ENCODE measurements around the gene HGS.

Gene HGS

DNA sequence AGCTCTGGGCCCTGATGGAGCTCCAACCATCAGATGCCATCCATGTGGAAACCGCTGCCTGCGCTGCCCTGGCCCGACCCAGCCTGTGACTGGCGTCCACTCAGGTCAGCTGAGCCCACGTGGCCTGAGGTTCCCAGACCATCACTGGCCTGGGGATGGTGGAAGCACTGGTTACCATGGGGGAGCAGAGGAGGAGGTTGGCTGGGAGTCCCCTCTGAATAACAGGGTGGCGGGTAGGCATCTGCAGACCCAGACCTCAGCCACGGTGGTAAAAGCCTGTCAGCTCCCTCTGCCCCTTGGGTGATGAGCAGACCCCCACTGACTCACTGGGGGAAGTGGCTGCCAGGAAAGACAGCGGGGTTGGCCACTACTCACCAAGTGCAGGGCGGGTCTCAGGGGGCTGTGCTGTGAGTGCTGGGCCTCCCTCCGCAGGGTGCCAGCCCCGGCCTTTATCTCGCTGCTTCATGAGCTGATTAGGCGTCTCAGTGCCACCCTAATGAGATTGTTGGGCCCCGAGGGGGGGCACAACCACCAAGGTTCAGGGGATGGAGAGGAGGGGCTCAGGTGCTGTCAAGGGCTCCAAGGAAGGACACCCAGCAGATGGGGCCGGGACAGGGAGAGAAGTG, 27.6 kb upstream of the HGS start, which contains the start of gene PDE6G:
PDE6G (minus strand) TSS at position 425 of the 626 bp plus-strand sequence. CDS start 3,237 bp downstream, outside the sequence.
- no peak for DNase-seq

DNA sequence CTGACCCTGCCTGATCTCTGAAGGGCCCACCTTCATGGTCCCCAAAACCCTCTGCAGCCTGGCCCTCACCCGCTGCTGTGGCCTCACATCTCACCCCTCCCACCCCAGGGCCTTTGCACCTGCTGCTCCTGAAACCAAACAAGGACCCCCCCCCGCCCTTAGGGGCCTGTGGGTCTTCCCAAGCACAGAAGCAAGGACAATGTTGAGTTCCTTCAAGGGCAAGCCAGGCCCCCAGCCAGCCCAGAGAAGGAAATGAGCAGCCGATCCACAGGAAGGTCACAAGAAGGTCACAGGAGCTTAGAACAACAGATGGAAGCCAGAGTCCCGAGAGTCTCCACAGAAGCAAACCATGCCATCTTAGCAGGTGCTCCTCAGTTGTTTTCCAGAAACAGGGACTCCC, 27.0 kb upstream of the HGS start:
- no peak for DNase-seq

DNA sequence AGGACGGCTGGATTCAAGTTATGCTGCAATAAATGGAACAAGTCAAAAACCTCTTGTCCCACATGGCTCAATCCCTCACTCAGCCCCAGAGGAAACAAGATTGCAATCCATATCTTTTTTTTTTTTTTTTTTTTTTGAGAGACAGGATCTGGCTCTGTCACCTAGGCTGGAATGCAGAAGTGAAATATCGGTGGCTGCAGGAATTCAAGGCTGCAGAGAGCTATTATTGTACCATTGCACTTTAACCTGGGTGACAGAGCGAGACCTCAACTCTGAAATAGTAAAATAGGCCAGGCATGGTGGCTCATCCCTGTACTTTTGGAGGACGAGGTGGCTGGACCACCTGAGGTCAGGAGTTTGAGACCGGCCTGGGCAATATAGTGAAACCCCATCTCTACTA, 24.8 kb upstream of the HGS start:
- DNase-seq: no peak

DNA sequence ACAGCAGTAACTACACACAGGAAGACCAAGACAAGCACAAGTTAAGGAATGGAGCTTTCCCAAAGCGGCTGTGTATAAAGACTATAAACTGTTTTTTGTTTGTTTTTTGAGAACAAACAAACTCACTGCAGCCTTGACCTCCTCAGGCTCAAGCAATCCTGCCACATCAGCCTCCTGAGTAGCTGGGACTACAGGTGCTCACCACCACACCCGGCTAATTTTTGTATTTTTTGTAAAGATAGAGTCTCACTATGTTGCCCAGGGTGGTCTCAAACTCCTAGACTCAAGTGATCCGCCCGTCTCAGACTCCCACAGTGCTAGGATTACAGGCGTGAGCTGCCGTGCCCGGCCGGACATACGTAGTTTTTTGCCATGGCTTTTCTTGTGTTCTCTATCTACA, 23.4 kb upstream of the HGS start:
- no peak for DNase-seq

DNA sequence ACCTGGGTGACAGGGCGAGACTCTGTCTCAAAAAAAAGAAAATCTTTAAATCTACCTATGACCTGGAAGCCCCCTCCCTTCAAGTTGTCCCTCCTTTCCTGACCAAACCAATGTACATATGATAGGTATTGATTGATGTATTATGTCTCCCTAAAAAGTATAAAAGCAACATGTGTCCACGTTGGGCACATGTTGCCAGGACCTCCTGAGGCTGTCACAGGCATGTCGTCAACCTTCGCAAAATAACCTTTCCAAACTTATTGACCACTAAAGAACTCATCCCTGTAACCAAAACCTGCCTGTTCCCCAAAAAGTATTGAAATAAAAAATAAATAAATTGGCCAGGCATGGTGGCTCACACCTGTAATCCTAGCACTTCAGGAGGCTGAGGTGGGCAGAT, 21.8 kb upstream of the HGS start:
- no peak for DNase-seq

DNA sequence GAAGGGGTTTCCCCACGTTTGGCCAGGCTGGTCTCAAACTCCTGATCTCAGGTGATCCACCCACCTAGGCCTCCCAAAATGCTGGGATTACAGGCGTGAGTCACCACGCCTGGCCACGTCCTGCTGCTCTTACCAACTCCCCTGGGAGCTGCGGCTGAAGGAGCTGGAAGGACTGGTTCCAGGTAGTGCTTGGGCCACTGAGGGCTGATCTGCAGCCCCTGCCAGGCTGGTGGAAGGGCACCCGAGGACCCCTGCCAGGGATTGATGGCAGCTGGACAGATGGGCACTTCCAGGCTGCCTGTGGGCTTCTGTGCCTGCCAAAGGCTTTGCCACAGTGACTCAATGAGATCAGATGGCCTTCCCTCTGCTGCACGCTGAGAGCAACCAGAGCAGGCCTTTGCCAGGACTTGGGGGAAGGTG, 19.8 kb upstream of the HGS start:
- DNase-seq: no peak

DNA sequence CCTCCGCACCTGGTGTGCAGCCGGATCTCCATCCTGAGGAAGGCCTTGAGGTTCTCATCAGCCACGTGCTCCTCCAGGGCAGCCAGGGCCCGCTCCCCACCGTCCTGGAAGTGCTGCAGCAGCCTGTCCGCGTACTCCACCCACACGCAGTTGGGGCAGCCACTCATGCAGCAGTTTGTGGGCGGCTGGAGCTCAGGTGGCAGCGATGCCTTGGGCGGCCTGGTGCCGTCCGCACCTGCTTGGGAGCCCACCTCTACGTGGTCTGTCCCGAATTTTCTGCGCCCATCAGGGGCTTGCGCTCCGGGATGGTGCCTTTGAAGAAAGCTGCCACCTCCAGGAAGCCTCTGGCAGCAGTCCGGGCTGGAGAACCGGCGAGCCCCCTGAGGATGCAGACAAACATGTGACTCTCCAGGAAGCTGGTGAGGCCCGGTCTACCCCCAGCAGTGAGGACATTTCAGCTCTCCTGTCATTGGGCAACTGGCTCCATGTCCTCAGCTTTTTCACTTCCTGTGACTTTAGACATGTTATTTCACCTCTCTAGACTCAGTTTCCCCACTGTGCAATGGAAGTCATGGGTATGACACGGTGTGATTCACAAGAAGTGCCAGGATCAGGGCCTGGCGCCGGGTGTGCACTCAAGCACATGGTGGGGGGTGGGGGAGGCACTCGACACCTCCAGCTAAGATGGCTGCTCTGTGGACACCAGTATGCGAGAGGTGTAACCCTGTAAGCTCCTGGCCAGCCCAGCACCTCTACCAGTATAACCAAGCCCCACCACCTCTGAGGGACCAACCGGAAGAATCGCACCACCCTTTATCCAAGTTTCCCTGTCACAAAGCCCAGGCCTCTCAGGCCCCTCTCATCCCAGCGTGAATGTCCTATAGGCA, 18.4 kb upstream of the HGS start:
- peak; percentile 44 for DNase-seq

DNA sequence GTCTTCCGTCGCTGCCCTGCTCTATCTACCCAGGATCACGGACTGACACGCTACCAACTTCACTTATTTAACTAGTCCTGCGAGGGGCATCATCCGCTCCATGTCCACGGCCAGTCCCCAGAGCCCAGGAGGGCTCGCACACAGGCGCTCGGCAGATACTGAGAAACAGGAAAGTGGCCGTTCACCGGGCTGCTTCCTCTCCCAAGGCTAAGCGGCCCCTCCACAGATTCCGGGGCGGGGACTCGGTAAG, 17.8 kb upstream of the HGS start:
- no peak for DNase-seq

DNA sequence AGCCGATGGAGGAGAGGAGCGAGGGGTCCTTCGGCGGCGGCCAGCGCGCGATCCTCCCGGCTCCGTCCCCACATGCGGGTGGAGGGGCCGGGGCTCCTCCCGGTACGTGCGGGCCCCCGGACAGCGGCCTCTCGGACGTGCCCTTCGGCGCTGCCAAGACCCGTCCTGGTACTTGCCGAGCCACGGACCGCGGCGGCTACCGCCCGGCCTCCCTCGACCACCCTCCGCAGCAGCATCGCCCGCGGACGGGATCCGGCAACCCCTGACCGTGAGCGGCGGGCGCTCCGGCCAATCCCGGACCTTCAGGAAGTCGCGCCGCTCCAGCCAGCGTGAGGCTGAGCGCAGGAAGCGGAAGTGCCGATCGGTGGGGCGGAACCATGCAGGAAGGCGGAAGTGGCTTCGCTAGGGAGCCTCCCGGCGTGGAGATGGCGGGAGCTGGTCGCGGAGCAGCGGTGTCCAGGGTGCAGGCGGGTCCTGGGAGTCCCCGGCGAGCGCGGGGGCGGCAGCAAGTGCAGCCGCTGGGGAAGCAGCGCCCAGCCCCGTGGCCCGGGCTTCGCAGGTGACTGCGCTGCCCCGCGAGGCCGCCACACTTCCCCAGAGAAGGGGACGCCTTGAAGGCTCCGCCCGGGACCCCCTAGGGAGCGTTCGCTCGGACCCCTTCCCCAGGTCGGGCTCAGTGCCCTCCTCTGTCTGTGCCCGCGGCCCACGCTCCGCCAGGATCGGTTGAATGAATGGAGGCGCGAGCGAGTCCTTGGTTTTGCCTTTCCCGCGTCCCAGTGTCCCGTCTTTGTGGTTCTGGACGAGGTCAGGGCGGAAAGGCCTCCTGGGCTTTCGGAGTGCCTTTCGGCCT, 17.2 kb upstream of the HGS start, which contains the start of the genes CCDC137 and OXLD1:
CCDC137 (plus strand) TSS at position 396 of the 850 bp plus-strand sequence; CDS start at position 426, 30 bp downstream.
OXLD1 (minus strand) TSS at position 264 of the 850 bp plus-strand sequence; CDS start at position 236, 28 bp downstream.
- DNase-seq: peak; percentile 91

DNA sequence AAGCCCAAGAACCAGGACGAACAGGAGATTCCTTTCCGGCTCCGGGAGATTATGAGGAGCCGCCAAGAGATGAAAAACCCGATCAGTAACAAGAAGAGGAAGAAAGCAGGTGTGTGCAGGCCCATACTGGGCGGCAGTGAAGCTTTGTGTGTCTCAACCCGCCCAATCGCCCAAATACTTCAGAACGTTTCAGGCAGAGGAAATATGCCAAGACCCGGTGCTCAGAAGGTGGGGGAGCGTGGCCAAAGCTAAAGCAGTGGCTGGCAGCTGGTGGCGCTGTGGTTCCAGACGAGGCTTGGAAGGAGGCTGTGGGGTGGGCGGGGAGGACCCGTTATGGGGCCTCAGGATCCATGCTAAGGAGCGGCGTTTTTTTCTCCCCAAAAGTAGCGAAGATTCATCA, 16.1 kb upstream of the HGS start:
- DNase-seq: no peak

DNA sequence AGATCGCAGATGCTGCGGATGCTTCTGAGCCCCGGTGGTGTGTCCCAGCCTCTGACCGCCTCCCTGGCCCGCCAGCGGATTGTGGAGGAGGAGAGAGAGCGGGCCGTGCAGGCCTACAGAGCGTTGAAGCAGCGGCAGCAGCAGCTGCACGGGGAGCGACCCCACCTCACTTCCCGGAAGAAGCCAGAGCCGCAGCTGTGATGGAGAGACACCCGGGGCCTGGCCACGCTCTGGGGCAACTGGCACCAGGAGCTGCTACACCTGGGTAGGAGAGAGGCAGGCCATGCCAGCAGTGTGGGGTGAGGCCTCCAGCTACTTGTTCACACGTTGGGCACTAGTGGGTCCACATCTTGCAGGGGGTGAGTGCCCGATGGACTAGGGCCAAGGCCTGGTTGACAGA, 11.3 kb upstream of the HGS start:
- DNase-seq: no peak

DNA sequence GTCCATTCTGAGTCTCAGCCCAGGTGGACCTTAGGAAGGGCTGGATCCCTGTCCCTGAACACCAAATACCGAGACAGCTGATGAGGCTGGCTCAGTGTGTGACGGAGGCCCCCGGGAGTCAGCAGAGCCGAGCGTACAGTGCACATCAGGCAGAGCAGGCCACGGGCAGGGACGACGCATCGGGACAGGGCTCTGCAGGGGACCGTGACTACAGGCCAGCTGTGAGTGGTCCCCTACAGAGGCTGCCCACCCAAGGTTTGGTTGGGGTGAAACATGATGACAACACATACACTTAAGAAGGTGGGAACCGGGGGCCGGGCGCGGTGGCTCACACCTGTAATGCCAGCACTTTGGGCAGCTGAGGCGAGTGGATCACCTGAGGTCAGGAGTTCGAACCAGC, 10.9 kb upstream of the HGS start:
- no peak for DNase-seq

DNA sequence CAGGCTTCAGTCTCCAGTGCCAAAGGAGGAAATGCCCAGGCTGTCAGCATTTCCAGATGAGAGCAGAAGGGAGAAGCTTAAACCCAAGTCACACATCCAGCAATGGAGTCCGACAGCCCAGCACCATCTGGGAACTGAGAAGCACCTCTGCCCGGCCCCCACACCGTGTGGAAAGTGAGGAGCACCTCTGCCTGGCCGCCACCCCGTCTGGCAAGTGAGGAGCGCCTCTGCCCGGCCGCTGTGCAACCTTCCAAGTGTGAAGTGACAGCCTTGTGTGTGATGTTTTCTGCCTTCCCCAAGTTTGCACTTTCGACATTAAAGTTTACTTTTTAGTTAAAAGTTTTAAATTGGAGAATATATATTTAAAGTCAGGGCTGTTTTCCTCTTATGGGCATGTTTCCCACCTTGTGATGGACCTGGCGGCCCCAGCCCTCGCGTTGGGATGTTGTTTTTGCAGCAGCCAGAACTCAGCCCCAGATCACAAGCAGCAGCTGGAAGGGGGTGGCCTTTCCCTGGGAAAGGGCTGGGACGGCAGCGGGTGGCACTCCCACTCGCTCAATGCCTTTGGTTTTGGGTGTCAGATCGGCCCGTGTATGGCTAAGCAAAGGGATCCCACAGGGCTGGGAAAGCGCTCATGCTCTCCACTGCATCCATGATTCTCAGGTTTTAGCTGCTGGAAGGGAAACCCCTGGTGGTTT, 10.1 kb upstream of the HGS start:
- DNase-seq: no peak

DNA sequence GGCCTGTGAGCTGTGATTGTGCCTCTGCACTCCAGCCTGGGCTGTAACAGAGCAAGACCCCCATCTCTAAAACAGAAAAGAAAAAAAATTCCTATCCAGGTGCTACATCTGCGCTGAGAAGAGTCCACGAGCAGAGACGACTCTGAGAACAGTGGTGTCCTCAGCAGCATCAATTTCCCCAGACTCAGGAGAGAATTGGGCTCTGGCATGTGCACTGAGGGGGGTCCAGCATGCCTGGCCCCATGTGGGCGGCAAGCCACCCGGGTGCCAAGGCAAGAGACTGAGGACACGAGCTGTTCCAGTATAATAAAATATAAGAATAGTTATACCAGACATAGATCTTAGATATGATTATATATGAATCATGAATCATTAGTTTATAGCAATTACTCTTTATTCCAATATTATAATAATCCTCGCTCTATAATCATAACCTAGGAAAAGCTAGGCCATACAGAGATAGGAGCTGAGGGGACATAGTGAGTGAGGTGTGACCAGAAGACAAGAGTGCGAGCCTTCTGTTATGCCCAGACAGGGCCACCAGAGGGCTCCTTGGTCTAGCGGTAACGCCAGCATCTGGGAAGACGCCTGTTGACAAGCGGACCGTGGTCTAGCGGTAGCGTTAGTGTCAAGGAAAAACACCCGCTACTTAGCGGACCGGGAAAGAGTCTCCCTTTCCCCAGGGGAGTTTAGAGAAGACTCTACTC, 8.1 kb upstream of the HGS start:
- DNase-seq: peak; percentile 28

DNA sequence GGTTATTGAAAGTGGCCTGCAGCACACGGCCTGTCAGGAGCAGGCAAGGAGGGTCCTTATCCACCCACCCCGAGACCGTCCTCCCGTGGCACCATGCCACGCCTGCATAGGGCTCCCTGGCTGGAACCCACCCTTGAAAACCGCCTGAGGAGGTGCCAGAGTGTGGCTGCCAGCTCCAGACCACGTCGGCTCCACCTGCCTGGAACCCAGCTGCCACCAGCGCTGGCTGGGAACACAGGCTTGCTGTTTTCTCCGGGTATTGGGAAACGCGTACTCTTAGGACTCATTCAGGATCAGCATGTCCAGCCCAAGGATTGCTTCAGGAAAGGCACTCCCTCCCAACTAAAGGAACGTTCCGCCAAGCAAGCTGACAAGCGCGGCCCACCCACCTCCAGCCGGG, 6.9 kb upstream of the HGS start:
- DNase-seq: no peak

DNA sequence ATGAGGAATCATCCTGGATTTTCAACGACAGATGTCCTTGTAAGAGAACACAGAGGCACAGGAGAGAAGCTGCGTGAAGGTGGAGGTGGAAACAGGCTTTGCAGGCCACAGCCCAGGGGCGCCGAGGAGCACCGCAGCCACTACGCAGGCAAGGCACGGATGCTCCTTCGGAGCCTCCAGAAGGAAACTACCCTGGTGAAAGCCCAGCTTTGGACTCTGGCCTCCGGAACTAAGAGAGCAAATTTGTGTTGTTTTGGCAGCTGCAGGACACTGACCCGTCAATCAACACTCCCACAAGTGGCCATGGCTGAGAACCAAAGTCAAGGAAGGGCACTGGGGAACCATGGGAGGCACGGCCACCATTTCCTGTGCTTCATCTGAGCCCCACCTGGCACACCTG, 3.7 kb upstream of the HGS start:
- no peak for DNase-seq

DNA sequence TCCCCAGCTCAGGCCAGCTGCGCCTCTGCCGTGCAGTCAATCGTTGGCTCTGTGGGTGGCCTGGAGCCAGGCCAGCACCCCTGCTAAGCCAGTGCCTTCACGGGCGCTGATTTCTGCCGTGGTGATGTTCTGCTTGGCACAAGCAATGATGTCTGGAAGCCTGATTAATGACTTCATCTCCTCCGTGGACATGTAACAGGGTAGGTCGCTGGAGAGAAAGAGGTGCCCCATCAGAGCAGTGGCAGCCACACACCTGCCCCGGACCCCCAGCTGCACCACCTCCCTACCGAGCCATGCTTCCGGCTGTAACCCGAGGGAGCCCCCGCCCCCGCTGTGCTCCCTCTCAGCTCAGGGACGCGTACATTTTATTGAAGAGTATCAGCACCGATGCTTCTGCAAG, 2.1 kb upstream of the HGS start:
- DNase-seq: no peak

DNA sequence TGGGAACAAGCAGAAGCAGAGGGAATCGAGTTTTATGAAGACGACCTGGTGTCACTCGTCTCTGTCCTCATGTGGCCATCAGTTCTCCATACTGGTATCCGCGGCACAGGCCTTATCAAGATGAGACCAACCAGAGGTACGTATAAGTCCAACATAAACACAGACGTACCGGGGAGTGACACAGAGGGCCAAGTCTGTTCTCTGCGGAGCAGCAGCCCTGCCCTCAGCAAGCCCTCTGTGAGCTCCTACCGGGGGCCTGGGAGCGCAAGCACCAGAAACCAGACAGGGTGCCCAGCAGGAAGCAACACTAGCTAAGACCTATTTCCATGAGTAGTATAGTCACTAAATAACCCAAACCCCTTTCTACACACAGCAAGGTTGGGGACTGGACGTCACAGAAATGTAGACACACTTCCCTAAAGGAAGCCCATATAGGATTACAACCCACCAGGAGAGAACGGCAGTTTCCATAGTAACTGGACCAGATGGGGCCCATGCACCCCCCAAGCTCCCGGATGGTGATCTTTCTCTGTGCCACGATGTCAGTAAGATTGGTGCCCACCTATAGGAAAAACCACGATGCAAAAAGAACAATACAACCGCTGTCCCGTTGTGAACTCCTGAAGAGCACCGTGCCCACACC, 1.1 kb upstream of the HGS start:
- no peak for DNase-seq

DNA sequence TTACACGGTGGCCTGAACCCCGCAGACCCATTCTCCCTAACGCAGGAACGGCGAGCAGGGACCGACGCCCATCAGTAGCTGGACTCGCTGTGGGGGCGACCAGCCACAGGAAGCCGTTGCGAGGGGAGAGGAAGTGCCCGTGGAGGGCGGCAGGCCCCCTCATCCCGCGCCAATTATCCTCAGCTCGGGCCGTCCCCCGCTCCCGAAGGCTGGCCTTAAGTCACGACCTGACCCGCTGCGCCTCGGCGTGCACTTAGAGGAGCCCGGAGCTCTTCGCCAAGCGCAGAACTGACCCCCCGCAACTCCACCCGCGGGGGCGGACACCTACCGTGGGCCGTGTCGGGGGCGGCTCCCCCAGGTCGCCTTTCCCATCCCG, 615 bp upstream of the HGS start:
- DNase-seq: no peak

DNA sequence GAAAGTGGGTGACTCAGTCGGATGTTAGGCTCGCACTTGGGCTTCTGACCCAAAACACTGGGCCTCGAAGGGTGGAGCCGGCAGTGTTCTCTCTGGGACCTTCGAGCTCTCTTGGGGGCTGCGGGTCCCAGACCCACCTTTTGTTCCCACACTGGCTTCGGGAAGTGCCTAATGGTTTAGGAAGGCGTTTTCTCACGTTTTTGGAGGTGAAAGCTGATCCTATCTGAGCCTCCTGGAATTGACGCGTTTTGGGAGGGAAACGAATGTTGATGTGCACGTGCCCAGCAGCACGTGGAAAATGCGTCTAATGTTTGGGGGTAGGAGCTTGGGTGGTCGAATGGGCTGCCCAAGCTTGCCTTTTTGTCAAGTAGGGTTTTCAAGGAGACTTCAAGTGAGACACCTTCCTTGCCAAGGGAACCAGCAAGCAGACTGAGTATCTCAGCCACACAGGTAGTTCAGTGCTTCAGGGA, 666 bp downstream of the HGS start:
- no peak for DNase-seq

DNA sequence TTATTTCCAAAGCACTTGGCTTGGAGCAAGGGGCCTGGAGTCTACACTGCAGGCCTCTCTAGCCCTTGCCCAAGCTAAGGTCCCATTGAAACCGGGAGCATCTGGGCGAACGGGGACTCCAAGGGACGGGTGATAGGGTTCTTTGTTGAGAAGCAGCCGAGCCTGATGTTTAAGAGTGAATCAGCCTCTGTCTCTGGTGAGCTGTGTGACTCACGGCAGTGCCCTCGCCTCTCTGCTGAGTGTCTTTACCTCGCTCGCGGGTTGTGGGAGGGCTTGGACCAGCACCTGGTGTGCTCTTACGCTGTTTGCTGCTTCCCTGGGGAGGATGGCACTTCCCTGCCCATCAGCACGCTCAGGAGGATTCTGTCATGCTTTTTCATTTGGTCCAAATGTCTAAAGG, 1.3 kb downstream of the HGS start:
- DNase-seq: no peak

DNA sequence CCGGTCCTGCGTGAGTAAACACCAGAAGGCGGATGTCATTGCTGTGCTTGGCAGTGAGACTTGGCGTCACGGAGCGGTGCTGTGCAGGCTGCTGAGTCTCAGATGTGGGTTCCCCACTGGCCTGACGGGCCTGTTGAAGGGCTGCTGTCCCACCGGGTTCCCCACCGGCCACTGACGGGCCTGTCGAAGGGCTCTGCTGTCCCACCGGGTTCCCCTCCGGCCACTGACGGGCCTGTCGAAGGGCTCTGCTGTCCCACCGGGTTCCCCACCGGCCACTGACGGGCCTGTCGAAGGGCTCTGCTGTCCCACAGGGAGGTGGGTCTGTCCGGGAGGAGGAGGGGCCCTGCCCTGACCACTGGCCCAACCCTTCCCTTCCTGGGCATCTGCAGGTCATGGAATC, 2.8 kb downstream of the HGS start:
- no peak for DNase-seq
